ENCODE data around the gene MIAT.

The MIAT gene

DNA sequence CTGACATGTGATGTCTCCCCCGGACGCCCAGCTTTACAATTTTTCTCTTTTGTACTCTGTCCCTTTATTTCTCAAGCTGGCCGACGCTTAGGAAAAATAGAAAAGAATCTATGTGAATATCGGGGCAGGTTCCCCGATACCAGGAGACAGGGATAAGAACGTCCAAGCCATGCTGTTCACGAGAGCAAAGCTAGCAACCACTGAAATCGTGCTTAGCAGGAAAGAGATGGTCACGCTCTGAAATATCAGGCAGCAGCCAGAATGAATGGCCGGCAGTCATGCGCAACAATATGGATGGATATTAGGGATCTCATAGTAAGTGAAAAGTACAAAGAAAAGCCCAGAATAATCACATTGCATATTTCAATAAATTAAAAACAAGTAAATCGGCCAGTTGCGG lies 43.1 kb upstream of the MIAT start:
- no peak for DNase-seq (ENCODE audit: low read depth)
- TF ChIP-seq, protein P1, sequence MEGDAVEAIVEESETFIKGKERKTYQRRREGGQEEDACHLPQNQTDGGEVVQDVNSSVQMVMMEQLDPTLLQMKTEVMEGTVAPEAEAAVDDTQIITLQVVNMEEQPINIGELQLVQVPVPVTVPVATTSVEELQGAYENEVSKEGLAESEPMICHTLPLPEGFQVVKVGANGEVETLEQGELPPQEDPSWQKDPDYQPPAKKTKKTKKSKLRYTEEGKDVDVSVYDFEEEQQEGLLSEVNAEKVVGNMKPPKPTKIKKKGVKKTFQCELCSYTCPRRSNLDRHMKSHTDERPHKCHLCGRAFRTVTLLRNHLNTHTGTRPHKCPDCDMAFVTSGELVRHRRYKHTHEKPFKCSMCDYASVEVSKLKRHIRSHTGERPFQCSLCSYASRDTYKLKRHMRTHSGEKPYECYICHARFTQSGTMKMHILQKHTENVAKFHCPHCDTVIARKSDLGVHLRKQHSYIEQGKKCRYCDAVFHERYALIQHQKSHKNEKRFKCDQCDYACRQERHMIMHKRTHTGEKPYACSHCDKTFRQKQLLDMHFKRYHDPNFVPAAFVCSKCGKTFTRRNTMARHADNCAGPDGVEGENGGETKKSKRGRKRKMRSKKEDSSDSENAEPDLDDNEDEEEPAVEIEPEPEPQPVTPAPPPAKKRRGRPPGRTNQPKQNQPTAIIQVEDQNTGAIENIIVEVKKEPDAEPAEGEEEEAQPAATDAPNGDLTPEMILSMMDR (conservative IDR thresholded peaks at IDR 0.05; ENCODE audit: low read depth, low read length), result no peak
- no peak overlapping the region for H3K4me3 ChIP-seq (ENCODE audit: low read length)

DNA sequence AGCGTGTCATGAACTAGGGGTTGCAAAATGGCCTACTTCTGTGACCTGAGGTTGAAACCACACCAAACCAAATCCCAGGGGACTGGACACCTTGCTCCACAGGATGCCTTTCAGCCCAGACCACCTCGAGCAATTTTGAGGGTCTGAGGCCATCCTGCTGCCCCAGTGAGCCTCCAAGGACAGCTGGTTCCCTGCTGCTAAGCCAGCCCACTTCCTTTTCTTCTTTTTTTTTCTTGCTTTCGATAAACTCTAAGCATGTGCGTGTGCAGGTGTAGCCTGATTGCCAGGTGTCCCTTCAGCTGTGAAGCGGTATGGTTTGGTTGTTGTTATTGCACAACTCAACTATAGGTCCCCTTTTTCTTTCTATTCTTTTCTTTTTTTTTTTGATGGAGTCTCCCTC lies 42.2 kb upstream of the MIAT start:
- no peak for DNase-seq (ENCODE audit: low read depth)
- TF ChIP-seq, protein P1 (conservative IDR thresholded peaks at IDR 0.05; ENCODE audit: low read depth, low read length), result no peak
- H3K4me3 ChIP-seq (ENCODE audit: low read length), result no peak overlapping the region

DNA sequence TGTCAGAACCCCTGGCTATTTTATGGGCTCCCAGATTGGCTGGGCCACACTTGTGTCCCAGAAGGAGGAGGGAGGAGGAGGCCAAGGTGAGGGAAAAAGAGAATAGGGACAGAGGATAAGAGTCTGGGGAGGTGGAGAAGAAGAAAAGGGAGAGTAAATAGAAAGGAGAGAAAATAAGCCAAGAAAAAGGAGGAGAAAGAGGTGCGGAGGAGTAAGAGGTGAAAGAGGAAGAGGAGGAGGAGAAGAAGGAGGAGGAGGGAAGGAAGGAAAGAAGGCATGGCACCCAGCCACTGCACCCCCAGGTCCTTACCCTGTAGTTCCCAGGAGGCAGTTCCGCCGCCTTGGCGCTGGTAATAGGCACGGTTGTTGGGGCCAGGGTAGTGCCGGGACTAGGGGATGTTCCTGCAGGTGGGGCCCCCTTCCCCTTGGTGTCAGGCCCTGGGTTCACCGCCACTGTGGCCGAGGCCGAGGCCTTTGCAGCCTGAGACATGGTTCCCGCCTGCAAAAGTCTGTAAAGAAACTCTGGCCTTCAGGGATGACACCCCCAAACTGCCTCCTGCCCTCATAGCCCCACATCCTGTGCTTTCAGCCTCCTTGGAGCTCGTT lies 41.5 kb upstream of the MIAT start:
- H3K4me3 ChIP-seq (ENCODE audit: low read length), result no peak overlapping the region
- TF ChIP-seq, protein P1 (conservative IDR thresholded peaks at IDR 0.05; ENCODE audit: low read depth, low read length), result no peak
- no peak for DNase-seq (ENCODE audit: low read depth)

DNA sequence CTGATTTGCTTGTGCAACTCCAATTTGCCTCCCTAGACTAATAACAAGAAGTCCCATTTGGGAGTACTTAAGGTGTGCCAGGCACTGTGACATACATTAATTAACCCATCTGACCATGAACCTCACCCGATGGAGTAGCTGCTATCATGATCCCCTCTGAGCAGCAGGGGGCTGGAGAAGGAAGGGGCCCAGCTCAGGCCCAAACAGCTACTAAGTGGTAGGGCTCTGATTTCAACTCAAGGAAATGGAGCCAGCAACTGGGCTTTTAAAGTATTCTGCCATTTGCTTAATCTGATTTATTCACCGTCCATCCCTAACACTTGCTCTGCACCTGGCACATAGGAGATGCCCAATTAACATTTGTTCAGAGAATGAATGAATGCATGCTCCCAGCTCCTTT lies 40.7 kb upstream of the MIAT start:
- H3K4me3 ChIP-seq (ENCODE audit: low read length), result no peak overlapping the region
- no peak for DNase-seq (ENCODE audit: low read depth)
- TF ChIP-seq, protein P1 (conservative IDR thresholded peaks at IDR 0.05; ENCODE audit: low read depth, low read length), result no peak

DNA sequence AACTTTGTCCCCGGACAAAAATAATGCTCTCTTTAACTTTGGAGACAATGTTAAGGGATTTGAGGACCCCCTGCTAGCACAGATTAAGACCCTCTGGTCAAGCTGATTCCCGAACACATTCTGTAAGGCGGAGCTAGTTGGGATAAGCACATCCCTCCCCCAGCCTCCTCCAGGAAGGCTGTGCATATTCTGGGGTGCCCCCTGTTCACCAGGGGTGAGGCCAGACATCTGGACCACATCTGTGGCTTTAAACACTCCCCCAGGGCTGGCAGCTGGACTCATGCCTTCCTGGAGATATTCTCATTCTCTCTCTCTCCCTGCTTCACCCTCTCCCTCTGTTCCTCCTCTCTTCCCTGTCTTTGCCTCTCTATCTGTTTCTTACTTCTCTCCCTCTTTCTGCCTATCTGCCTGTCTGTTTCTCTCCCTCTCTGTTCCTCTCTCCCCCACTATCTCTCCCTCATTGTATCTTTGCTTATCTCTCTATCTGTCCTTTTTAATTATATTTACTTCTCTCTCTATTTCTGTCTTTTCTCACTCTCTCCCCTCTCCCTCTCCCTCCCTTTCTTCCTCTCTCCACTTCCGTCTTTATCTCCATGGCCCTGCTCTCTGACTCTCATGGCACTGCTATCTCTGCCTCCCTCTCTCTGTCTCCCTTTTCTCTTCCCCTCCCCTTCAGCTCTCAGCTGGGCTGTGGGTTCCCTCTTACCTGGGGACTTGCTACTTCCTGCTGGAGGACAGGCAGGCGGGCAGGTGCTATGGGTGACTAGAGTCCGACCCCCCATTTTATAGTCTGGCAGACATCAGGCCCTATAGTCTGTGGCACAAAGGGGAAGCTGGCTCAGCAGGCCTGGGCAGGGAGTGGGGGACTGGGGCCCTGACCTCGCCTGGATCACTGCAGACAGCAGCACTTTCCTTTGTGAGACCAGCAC lies 39.9 kb upstream of the MIAT start, which contains the start of gene CRYBB1:
Gene CRYBB1, minus strand, starts transcription at position 757 of the 929 bp plus-strand sequence. CDS start 1,708 bp downstream, outside the sequence.
- H3K4me3 ChIP-seq (ENCODE audit: low read length), result no peak within 1 kb of the TSS
- no peak for DNase-seq (ENCODE audit: low read depth)
- TF ChIP-seq, protein P1 (conservative IDR thresholded peaks at IDR 0.05; ENCODE audit: low read depth, low read length), result no peak

DNA sequence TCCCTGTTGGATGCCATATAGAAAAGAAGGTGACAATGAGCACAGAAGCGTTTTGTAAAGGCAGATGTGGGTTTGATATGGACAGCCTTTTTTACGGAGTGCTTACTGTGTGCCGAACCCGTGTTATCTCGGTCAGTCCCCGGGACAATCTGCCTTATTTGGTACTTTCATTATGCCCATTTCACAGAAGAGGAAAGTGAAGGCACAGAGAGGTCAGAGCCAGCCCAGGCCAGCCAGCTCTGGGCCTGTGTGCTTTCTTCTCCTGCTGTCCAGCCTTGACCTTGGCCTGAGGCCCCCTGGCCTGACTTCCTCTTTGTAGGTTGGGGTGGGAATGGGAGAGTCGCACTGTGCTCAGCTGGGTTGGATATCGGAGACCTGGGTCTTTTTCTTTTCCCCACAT lies 38.9 kb upstream of the MIAT start:
- TF ChIP-seq, protein P1 (conservative IDR thresholded peaks at IDR 0.05; ENCODE audit: low read depth, low read length), result no peak
- H3K4me3 ChIP-seq (ENCODE audit: low read length), result no peak overlapping the region
- DNase-seq (ENCODE audit: low read depth), result no peak
